HS-5 (cell line): Measurements from ENCODE around the gene CACNA1B.
"Not testable (repeated sequence)": the region's sequence is repeated elsewhere in the genome, so short reads cannot be mapped to it uniquely, and the experiment has no call there.

Experiments
- DNase-seq: peaks from one replicate; pipeline ENCODE4 v3.0.0-alpha.2; 2012; ENCODE audit warnings: low read depth

The CACNA1B gene

DNA sequence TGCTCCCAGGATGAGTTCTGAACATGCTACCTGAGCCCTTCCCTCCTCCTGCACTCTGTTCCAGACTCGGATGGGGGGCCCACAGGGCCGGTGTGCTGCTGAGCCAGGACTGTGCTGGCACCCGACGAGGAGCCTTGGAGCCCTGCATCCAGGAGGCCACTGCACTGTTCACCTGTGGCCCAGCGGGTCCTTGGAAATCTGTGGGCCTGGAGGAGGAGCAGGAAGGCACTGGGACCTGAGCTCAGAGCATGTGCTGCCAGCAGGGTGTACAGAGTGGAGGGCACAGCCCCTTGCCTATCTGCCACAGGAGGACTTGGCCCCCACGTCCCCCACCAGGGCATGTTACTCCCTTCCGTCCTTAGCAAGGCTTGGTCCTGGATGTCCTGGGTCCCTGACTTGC, 265.9 kb downstream of the CACNA1B start:
- DNase-seq = not testable (repeated sequence)

DNA sequence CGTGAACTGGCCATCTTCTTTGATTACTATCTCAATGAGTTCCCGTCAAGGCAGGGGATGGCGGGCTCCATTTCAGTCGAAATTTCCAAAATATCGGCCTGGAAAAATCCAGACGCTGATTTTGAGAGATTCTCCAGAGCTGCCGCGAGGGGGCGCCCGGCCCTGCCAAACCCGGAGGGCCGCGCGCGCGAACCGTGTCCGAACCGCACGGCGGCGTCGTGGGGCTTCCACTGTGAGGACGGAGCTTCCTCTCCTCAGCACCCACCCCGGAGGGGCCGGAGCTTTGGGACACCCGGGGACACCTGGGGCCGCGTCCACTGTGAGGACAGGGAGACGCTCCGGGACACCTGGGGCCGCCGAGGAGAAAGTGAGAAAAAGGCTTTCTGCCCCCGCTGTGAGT, 270.0 kb downstream of the CACNA1B start:
- DNase-seq = not testable (repeated sequence)

DNA sequence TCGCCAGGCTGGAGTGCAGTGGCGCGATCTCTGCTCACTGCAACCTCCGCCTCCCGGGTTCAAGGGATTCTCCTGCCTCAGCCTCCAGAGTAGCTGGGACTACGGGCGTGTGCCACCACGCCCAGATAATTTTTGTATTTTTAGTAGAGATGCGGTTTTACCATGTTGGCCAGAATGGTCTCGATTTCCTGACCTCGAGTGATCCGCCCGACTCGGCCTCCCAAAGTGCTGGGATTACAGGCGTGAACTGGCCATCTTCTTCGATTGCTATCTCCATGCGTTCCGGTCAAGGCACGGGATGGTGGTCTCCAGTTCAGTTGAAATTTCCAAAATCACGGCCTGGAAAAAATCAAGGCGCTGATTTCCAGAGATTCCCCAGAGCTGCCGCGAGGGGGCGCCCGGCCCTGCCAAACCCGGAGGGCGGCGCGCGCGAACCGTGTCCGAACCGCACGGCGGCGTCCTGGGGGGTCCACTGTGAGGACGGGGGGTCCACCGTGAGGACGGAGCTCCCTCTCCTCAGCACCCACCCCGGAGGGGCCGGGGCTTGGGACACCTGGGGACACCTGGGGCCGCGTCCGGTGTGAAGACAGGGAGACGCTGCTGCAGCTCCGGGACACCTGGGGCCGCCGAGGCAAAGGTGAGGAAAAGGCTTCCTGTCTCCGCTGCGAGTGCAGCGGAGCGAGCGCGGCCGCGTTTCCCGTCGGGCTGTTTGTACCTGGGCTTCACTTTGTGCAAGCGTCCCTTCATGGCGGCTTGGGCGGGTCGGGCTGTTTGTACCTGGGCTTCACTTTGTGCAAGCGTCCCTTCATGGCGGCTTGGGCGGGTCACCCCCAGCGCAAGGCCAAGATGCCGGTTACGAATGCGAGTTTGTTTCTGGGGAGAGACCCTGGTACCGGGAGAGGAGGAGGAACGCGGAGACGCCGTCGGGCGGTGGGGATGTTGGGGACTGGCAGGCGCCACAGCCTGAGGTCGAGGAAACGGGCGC, 272.4 kb downstream of the CACNA1B start:
- not testable (repeated sequence) for DNase-seq

DNA sequence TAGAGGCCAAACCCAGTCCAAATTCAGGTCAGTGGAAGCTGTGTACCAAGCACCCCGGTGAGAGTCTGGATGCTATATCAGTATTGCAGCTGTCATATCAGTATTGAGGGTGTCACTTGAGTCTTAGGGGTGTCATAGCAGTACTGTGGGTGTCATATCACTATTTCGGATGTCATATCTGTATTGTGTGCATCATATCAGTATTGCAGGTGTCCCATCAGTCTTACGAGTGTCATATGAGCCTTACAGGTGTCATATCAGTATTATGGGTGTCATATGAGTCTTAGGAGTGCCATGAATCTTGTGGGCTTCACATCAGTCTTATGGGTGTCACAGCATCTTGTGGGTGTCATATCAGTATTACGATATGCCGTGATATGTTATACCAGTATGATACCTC, 278.2 kb downstream of the CACNA1B start:
- DNase-seq = not testable (repeated sequence)

DNA sequence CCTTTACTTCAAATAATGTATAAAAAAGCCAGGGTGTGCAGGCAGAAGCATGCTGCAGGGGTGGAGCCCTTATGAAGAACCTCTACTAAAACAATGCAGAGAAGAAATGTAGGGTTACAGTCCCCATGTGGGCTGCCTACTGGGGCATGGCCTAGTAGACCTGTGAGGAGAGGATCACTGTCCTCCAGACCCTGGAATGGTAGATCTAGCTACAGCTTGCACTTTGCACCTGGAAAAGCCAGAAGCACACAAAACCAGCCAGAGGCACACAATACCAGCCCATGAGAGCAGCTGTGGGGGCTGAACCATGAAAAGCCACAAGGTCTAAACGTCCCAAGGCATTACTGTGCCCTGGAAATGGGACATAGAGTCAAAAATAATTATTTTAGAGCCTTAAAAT, 289.2 kb downstream of the CACNA1B start:
- not testable (repeated sequence) for DNase-seq
